ENCODE measurements around the gene PALD1. TPM values are rescaled to one million over a fixed set of nuclear protein-coding genes. Genes with fewer than 3 reads are reported as not detected.

The PALD1 gene
- total and polyA plus RNA-seq, 2 of the 4 experiments (the other 2 are of a cell fraction), result 0.12 to 0.18 TPM

GRCh38 chr10:70494536-70494935 lies 16.0 kb downstream of the PALD1 start:
- ATAC-seq (ENCODE audit: low read depth) (no peak), DNase-seq (no peak)
- no peaks in the 10 kb centered on the region for H3K9me1 ChIP-seq (ENCODE audit: insufficient read depth, low read length)
- no peaks in the 10 kb centered on the region for H3K79me1 ChIP-seq (ENCODE audit: low read depth in 1 of 2, low read length in 2 of 2)
- H2BK15ac ChIP-seq (ENCODE audit: low read depth, low read length), result no peak overlapping the region
- H2BK5ac ChIP-seq (ENCODE audit: low read depth, low read length, poor library complexity, severe bottlenecking), result no peak overlapping the region
- in situ Hi-C loops (cut with MboI; ENCODE audit: low sequenced_read_pairs), result no loop called here
- no peak overlapping the region for H3K4ac ChIP-seq (ENCODE audit: low read depth, low read length)
- H3K9me3 ChIP-seq (ENCODE audit: control insufficient read depth, insufficient read depth, low read length), result no peaks in the 10 kb centered on the region
- no peaks in the 10 kb centered on the region; the same call in 1 of the 2 replicates for H3K4me1 ChIP-seq (ENCODE audit: control insufficient read depth, insufficient read depth, low read length)
- H3K23ac ChIP-seq (ENCODE audit: low read depth, low read length), result no peak overlapping the region
- H2AK9ac ChIP-seq (replicated peaks; ENCODE audit: low read depth, low read length, poor library complexity), result no peak overlapping the region
- dilution Hi-C loops (cut with HindIII; ENCODE audit: low sequenced_read_pairs, unreplicated experiment), result no loop called here
- H3K14ac ChIP-seq (replicated peaks; ENCODE audit: low read depth, low read length), result no peak overlapping the region
- no peak overlapping the region for H4K91ac ChIP-seq (ENCODE audit: insufficient read depth, low read depth, low read length)
- no peak overlapping the region for H2AFZ ChIP-seq (replicated peaks; ENCODE audit: low read length, poor library complexity)
- no peak overlapping the region for H4K8ac ChIP-seq (ENCODE audit: low read depth in 2 of 2, low read length in 2 of 2)
- no peak overlapping the region for H4K5ac ChIP-seq (ENCODE audit: low read depth, low read length)
- intact Hi-C loops (cut with micrococcal nuclease), result no loop called here
- no peak overlapping the region for H3K27ac ChIP-seq (ENCODE audit: insufficient read depth, low read length)
- H3K4me3 ChIP-seq (ENCODE audit: insufficient read depth, low read depth, low read length), result no peak overlapping the region
- ChIA-PET POLR2A (ENCODE audit: unreplicated experiment) (no interaction called here), CTCF (interaction anchor here (1.0 kb wide), 1 partner anchor 9 kb away, joined by 3 read pairs; no protein-coding TSS in a partner anchor)
- H3K4me2 ChIP-seq (ENCODE audit: low read depth, low read length), result no peak overlapping the region
- 45% methylated on average over 2 of the region's 8 CpGs; no CpG with 5 or more reads in 1 of the 2 experiments for WGBS, 2 experiments (ENCODE audit: extremely low coverage in 2 of 2, insufficient read length in 1 of 2)
- peaks cover 26% of the 10 kb centered on the region for H3K27me3 ChIP-seq (ENCODE audit: control insufficient read depth, insufficient read depth, low read length)
- no peaks in the 10 kb centered on the region for H3K36me3 ChIP-seq (ENCODE audit: control insufficient read depth, insufficient read depth, low read length)
- H3K9ac ChIP-seq (ENCODE audit: low read depth, low read length), result no peak overlapping the region
- no peak overlapping the region for H2AK5ac ChIP-seq (ENCODE audit: low read depth, low read length)
- no peaks in the 10 kb centered on the region for H4K20me1 ChIP-seq (ENCODE audit: insufficient read depth, low read length)
- TF ChIP-seq CTCF (conservative IDR thresholded peaks at IDR 0.05; ENCODE audit: low read depth, low read length), result no peak
- TF ChIP-seq, protein P1, sequence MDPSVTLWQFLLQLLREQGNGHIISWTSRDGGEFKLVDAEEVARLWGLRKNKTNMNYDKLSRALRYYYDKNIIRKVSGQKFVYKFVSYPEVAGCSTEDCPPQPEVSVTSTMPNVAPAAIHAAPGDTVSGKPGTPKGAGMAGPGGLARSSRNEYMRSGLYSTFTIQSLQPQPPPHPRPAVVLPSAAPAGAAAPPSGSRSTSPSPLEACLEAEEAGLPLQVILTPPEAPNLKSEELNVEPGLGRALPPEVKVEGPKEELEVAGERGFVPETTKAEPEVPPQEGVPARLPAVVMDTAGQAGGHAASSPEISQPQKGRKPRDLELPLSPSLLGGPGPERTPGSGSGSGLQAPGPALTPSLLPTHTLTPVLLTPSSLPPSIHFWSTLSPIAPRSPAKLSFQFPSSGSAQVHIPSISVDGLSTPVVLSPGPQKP (IDR thresholded peaks at IDR 0.05; ENCODE audit: borderline replicate concordance, low read depth, low read length), result no peak
- TF ChIP-seq RAD21 (IDR thresholded peaks at IDR 0.05; ENCODE audit: low read length), result no peak
- TF ChIP-seq RCOR1 (IDR thresholded peaks at IDR 0.05; ENCODE audit: insufficient replicate concordance, low read length), result no peak
- TF ChIP-seq NFE2L2 (IDR thresholded peaks at IDR 0.05; ENCODE audit: low read depth, low read length), result no peak
- TF ChIP-seq SMC3 (IDR thresholded peaks at IDR 0.05; ENCODE audit: low read depth, low read length), result no peak
- no peak for TF ChIP-seq MAFK (IDR thresholded peaks at IDR 0.05; ENCODE audit: low read depth, low read length)
- TF ChIP-seq RFX5 (IDR thresholded peaks at IDR 0.05; ENCODE audit: low read depth, low read length), result no peak
- TF ChIP-seq BHLHE40 (IDR thresholded peaks at IDR 0.05; ENCODE audit: low read depth, low read length), result no peak
- TF ChIP-seq CHD1 (IDR thresholded peaks at IDR 0.05; ENCODE audit: low read depth, low read length), result no peak
- TF ChIP-seq MAZ (IDR thresholded peaks at IDR 0.05; ENCODE audit: borderline replicate concordance, low read depth, low read length), result no peak
- TF ChIP-seq FOS (IDR thresholded peaks at IDR 0.05; ENCODE audit: low read depth, low read length), result no peak
- no peak for TF ChIP-seq CEBPB (IDR thresholded peaks at IDR 0.05; ENCODE audit: low read depth, low read length)
- no peak for TF ChIP-seq POLR2A (IDR thresholded peaks at IDR 0.05; ENCODE audit: low read depth, low read length)
- TF ChIP-seq USF2 (IDR thresholded peaks at IDR 0.05; ENCODE audit: low read depth, low read length), result no peak
- no peak for TF ChIP-seq MXI1 (IDR thresholded peaks at IDR 0.05; ENCODE audit: borderline replicate concordance, low read depth, low read length)
- no peak overlapping the region for H3K56ac ChIP-seq (ENCODE audit: extremely low read depth, insufficient read depth, low read length)
- H2BK20ac ChIP-seq (ENCODE audit: low read depth, low read length), result no peak overlapping the region
- H3K18ac ChIP-seq (ENCODE audit: low read depth, low read length), result no peak overlapping the region
- no peak overlapping the region for H2BK120ac ChIP-seq (ENCODE audit: low read depth, low read length)
- BruUV-seq (replicated peaks), result no TSS peak

Measured in IMR-90 (cell line).